HEK293 (cell line): ENCODE measurements around the gene KLHL12.

Experiments used
- BCL11A ChIP-seq: fragments of 450-650 bp; formaldehyde crosslinking; IDR thresholded peaks from 2 replicates; pipeline ENCODE4 v1.5.1; 2016; ENCODE audit warnings: low read depth, missing biosample characterization, missing genetic modification characterization
- GLIS2 ChIP-seq: fragments of 450-650 bp; formaldehyde crosslinking; IDR thresholded peaks from 2 replicates; pipeline ENCODE4 v1.5.1; 2016; ENCODE audit warnings: missing biosample characterization, missing genetic modification characterization
- MYNN ChIP-seq: fragments of 450-650 bp; formaldehyde crosslinking; IDR thresholded peaks from 2 replicates; pipeline ENCODE4 v1.5.1; 2016; ENCODE audit warnings: missing biosample characterization, missing genetic modification characterization, borderline replicate concordance
- PRDM10 ChIP-seq: fragments of 450-650 bp; formaldehyde crosslinking; IDR thresholded peaks from 2 replicates; pipeline ENCODE4 v1.5.1; 2016; ENCODE audit warnings: missing biosample characterization, missing genetic modification characterization
- REST ChIP-seq: fragments of 450-650 bp; formaldehyde crosslinking; IDR thresholded peaks from 2 replicates; pipeline ENCODE4 v1.5.1; 2016; ENCODE audit warnings: missing biosample characterization, missing genetic modification characterization
- SCRT2 ChIP-seq: fragments of 450-650 bp; formaldehyde crosslinking; IDR thresholded peaks from 2 replicates; pipeline ENCODE4 v1.5.1; 2016; ENCODE audit warnings: missing biosample characterization, missing genetic modification characterization
- SP2 ChIP-seq: fragments of 450-650 bp; formaldehyde crosslinking; IDR thresholded peaks from 2 replicates; pipeline ENCODE4 v1.5.1; 2016; ENCODE audit warnings: missing biosample characterization, missing genetic modification characterization
- SP7 ChIP-seq: fragments of 450-650 bp; formaldehyde crosslinking; IDR thresholded peaks from 2 replicates; pipeline ENCODE4 v1.5.1; 2016; ENCODE audit warnings: missing biosample characterization, missing genetic modification characterization
- ZBTB1 ChIP-seq: fragments of 450-650 bp; formaldehyde crosslinking; IDR thresholded peaks from 2 replicates; pipeline ENCODE4 v1.5.1; 2016; ENCODE audit warnings: missing biosample characterization, missing genetic modification characterization
- ZBTB11 ChIP-seq: fragments of 450-650 bp; formaldehyde crosslinking; conservative IDR thresholded peaks from 2 replicates; pipeline ENCODE4 v1.5.1; 2016; ENCODE audit warnings: low read depth, missing biosample characterization, missing genetic modification characterization
- ZBTB20 ChIP-seq: fragments of 450-650 bp; formaldehyde crosslinking; IDR thresholded peaks from 2 replicates; pipeline ENCODE4 v1.5.1; 2016; ENCODE audit warnings: missing biosample characterization, missing genetic modification characterization
- ZBTB26 ChIP-seq: fragments of 450-650 bp; formaldehyde crosslinking; optimal IDR thresholded peaks from 2 replicates; pipeline ENCODE3; 2016; ENCODE audit warnings: missing biosample characterization, mild to moderate bottlenecking, missing genetic modification characterization
- ZBTB6 ChIP-seq: fragments of 450-650 bp; formaldehyde crosslinking; IDR thresholded peaks from 2 replicates; pipeline ENCODE4 v1.5.1; 2017; ENCODE audit warnings: missing biosample characterization, missing genetic modification characterization
- ZNF146 ChIP-seq: fragments of 450-650 bp; formaldehyde crosslinking; IDR thresholded peaks from 2 replicates; pipeline ENCODE4 v1.5.1; 2016; ENCODE audit warnings: missing biosample characterization, missing genetic modification characterization
- ZNF335 ChIP-seq: fragments of 450-650 bp; formaldehyde crosslinking; conservative IDR thresholded peaks from 2 replicates; pipeline ENCODE4 v1.5.1; 2016; ENCODE audit warnings: missing biosample characterization, missing genetic modification characterization
- ZNF529 ChIP-seq: fragments of 450-650 bp; formaldehyde crosslinking; IDR thresholded peaks from 2 replicates; pipeline ENCODE4 v1.5.1; 2017; ENCODE audit warnings: missing genetic modification characterization, missing biosample characterization; ENCODE audit not compliant: insufficient replicate concordance
- ZNF549 ChIP-seq: fragments of 450-650 bp; IDR thresholded peaks from 2 replicates; pipeline ENCODE4 v1.5.1; 2018; ENCODE audit warnings: missing biosample characterization, missing genetic modification characterization, mild to moderate bottlenecking, inconsistent platforms, moderate library complexity
- ZNF585B ChIP-seq: fragments of 450-650 bp; formaldehyde crosslinking; IDR thresholded peaks from 2 replicates; pipeline ENCODE4 v1.5.1; 2016; ENCODE audit warnings: missing biosample characterization, missing genetic modification characterization
- ZNF600 ChIP-seq: fragments of 450-650 bp; formaldehyde crosslinking; IDR thresholded peaks from 2 replicates; pipeline ENCODE4 v1.5.1; 2016; ENCODE audit warnings: missing biosample characterization, missing genetic modification characterization
- ZNF624 ChIP-seq: fragments of 450-650 bp; formaldehyde crosslinking; IDR thresholded peaks from 2 replicates; pipeline ENCODE4 v1.5.1; 2017; ENCODE audit warnings: missing biosample characterization, missing genetic modification characterization
- ZNF785 ChIP-seq: fragments of 450-650 bp; formaldehyde crosslinking; IDR thresholded peaks from 2 replicates; pipeline ENCODE4 v1.5.1; 2016; ENCODE audit warnings: missing biosample characterization, missing genetic modification characterization

The KLHL12 gene

GRCh38 chr1:202860744-202861419, 66.2 kb downstream of the KLHL12 start (continued):
- TF ChIP-seq PRDM10 (tag by site-specific recombination): no peak
- TF ChIP-seq REST (tag by site-specific recombination): no peak
- 0 out of 2 replicates have a peak, but pooled peaks have one; percentile 96 for TF ChIP-seq GLIS2 (tag by site-specific recombination)
- peak; percentile 94 for TF ChIP-seq SCRT2
- TF ChIP-seq ZNF529 (tag by site-specific recombination): no peak
- TF ChIP-seq ZBTB26 (tag by site-specific recombination): peak; percentile 83
- peak; percentile 63; the same call in 1 of the 2 replicates for TF ChIP-seq ZBTB20 (tag by site-specific recombination)
- TF ChIP-seq SP7: peak; percentile 55
- peak; percentile 98 for TF ChIP-seq ZNF600 (tag by site-specific recombination)
- TF ChIP-seq ZNF335 (tag by site-specific recombination): peak; percentile 83
- TF ChIP-seq ZNF585B (tag by site-specific recombination): no peak
- peak; percentile 94 for TF ChIP-seq ZBTB6 (tag by site-specific recombination)
- peak; percentile 49 for TF ChIP-seq ZBTB11 (tag by site-specific recombination)
- no peak for TF ChIP-seq ZNF146
- TF ChIP-seq ZBTB1 (tag by site-specific recombination): no peak
- TF ChIP-seq MYNN: no peak
- TF ChIP-seq BCL11A (tag by site-specific recombination): no peak
- TF ChIP-seq SP2 (tag by site-specific recombination): peak; percentile 45
- TF ChIP-seq ZNF549: no peak
- TF ChIP-seq ZNF785: no peak
- TF ChIP-seq ZNF624 (tag by site-specific recombination): no peak
